Measurements from ENCODE around the gene SMIM23.

GRCh38 chr5:171830686-171831085, 45.1 kb downstream of the SMIM23 start:
- TF ChIP-seq POLR2AphosphoS5 (IDR thresholded peaks at IDR 0.05; ENCODE audit: low read depth, low read length) (no peak), TCF12 (IDR thresholded peaks at IDR 0.05) (no peak), FOXM1 (IDR thresholded peaks at IDR 0.05; ENCODE audit: low read depth) (no peak), EZH2phosphoT487 (IDR thresholded peaks at IDR 0.05; ENCODE audit: borderline replicate concordance, low read depth) (no peak), CTCF (IDR thresholded peaks at IDR 0.05) (no peak), EP300 (IDR thresholded peaks at IDR 0.05; ENCODE audit: borderline replicate concordance in 1 of 2, low read depth in 1 of 2, low read length in 1 of 2) (no peak), MAX (IDR thresholded peaks at IDR 0.05; ENCODE audit: low read depth) (no peak), MXI1 (IDR thresholded peaks at IDR 0.05; ENCODE audit: low read depth, low read length) (no peak)
